Measurements from ENCODE around the gene NDUFB4. TPM values are rescaled to one million over a fixed set of nuclear protein-coding genes. Genes with fewer than 3 reads are reported as not detected.

The NDUFB4 gene
- total RNA-seq, 1 experiment from 2014 or later, result 283 TPM

GRCh38 chr3:120555657-120556509 lies 40.3 kb upstream of the NDUFB4 start:
- no peak overlapping the region for H3K4me2 ChIP-seq (ENCODE audit: low read length)

GRCh38 chr3:120557115-120557514 lies 39.0 kb upstream of the NDUFB4 start:
- H2AFZ ChIP-seq (ENCODE audit: low read length), result no peak overlapping the region
- no peaks in the 10 kb centered on the region for H3K36me3 ChIP-seq (ENCODE audit: low read depth, low read length)
- no peaks in the 10 kb centered on the region for H3K79me2 ChIP-seq (ENCODE audit: low read length)
- H3K27ac ChIP-seq (ENCODE audit: low read length), result no peak overlapping the region
- H3K9me3 ChIP-seq (ENCODE audit: low read length), result no peaks in the 10 kb centered on the region
- ChIA-PET POLR2A (ENCODE audit: unreplicated experiment) (interaction anchor here (0.7 kb wide), 1 partner anchor 312 kb away, joined by 13 read pairs; no protein-coding TSS in a partner anchor), CTCF (interaction anchor here (0.6 to 2.4 kb wide), 2 partner anchors 136 to 139 kb away, joined by 3 to 67 read pairs; no protein-coding TSS in a partner anchor)
- intact Hi-C loops (cut with micrococcal nuclease), result loop anchor here (5.0 kb wide), 1 partner anchor 120 kb away; no protein-coding TSS in a partner anchor
- BruUV-seq (replicated peaks), result no TSS peak
- ATAC-seq (no peak), DNase-seq (no peak)
- no peak for TF ChIP-seq EZH2 (IDR thresholded peaks at IDR 0.05; ENCODE audit: low read length, unreplicated experiment)
- TF ChIP-seq EZH2phosphoT487 (IDR thresholded peaks at IDR 0.05; ENCODE audit: borderline replicate concordance, low read length), result no peak
- no peak for TF ChIP-seq CTCF (conservative IDR thresholded peaks at IDR 0.05; ENCODE audit: low read depth, low read length)
- H3K4me1 ChIP-seq (ENCODE audit: insufficient read depth, low read length), result peaks cover 33% of the 10 kb centered on the region
- H3K9me2 ChIP-seq (replicated peaks; ENCODE audit: low read length), result no peaks in the 10 kb centered on the region
- no peaks in the 10 kb centered on the region for H3F3A ChIP-seq (ENCODE audit: low read length, unreplicated experiment)
- no peak overlapping the region for H3K9ac ChIP-seq (ENCODE audit: low read length)
- H3K4me3 ChIP-seq (ENCODE audit: low read length), result no peak overlapping the region
- no peaks in the 10 kb centered on the region for H3K27me3 ChIP-seq (ENCODE audit: low read length)
- H4K20me1 ChIP-seq (ENCODE audit: low read length), result no peaks in the 10 kb centered on the region
- no peak overlapping the region for H3K4me2 ChIP-seq (ENCODE audit: low read length)

More at GRCh38 chr3:120555657-120556509, 40.3 kb upstream of the NDUFB4 start:
- POLR2A ChIA-PET (ENCODE audit: unreplicated experiment), result no interaction called here
- Histone ChIP-seq H3K4me1 (ENCODE audit: insufficient read depth, low read length) (peaks cover 25% of the 10 kb centered on the region), H3K27ac (ENCODE audit: low read length) (no peak overlapping the region), H3K9me3 (ENCODE audit: low read length) (no peaks in the 10 kb centered on the region), H3K27me3 (ENCODE audit: low read length) (no peaks in the 10 kb centered on the region), H3K4me3 (ENCODE audit: low read length) (no peak overlapping the region), H2AFZ (ENCODE audit: low read length) (no peak overlapping the region), H3K9me2 (replicated peaks; ENCODE audit: low read length) (no peaks in the 10 kb centered on the region), H4K20me1 (ENCODE audit: low read length) (no peaks in the 10 kb centered on the region), H3K9ac (ENCODE audit: low read length) (no peak overlapping the region), H3K36me3 (ENCODE audit: low read depth, low read length) (no peaks in the 10 kb centered on the region), H3F3A (ENCODE audit: low read length, unreplicated experiment) (no peaks in the 10 kb centered on the region), H3K79me2 (ENCODE audit: low read length) (no peaks in the 10 kb centered on the region)
- CTCF ChIA-PET, result interaction anchor here (0.5 kb wide), 1 partner anchor 11 kb away, joined by 4 read pairs; no protein-coding TSS in a partner anchor
- intact Hi-C loops (cut with micrococcal nuclease), result loop anchor here (5.0 kb wide), 1 partner anchor 119 kb away; no protein-coding TSS in a partner anchor
- no TSS peak for BruUV-seq (replicated peaks)
- no peak for ATAC-seq
- no peak for DNase-seq
- no peak for TF ChIP-seq EZH2 (IDR thresholded peaks at IDR 0.05; ENCODE audit: low read length, unreplicated experiment)
- TF ChIP-seq EZH2phosphoT487 (IDR thresholded peaks at IDR 0.05; ENCODE audit: borderline replicate concordance, low read length), result no peak
- no peak for TF ChIP-seq CTCF (conservative IDR thresholded peaks at IDR 0.05; ENCODE audit: low read depth, low read length)
